Measurements from ENCODE around the gene FILIP1L. TPM values are rescaled to one million over a fixed set of nuclear protein-coding genes. Genes with fewer than 3 reads are reported as not detected.

The FILIP1L gene
- total RNA-seq, 1 experiment from 2014 or later: 4.3 TPM

DNA sequence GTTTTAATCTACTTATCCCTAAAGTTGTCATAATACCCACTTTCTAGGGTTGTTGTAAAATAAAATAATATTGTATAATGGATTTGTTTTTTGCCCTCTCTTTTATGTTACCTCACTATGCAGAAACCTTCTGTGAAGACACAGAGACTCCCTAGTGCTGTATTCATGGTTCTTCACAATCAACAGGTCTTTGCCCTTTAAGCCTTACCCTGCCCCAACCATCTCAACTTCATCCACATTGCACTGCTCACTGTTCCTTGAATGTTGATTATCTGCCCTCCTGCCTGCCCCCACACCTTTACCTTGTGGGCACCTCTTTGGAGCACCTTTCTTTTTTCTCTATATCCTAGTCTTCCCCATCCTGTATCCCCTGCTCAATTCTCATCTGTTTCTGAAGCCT is 275.5 kb downstream of the FILIP1L start:
- Histone ChIP-seq H3K4me3 (ENCODE audit: low read depth, low read length, poor library complexity, severe bottlenecking) (no peak overlapping the region), H3K4me1 (ENCODE audit: insufficient read depth, low read length, poor library complexity, severe bottlenecking) (peaks cover 11% of the 10 kb centered on the region), H3K27me3 (replicated peaks; ENCODE audit: insufficient read depth, low read depth, low read length, poor library complexity) (no peaks in the 10 kb centered on the region), H3K27ac (ENCODE audit: low read depth, low read length, poor library complexity, severe bottlenecking) (no peak overlapping the region), H3K36me3 (ENCODE audit: insufficient read depth, low read length, poor library complexity, severe bottlenecking) (no peaks in the 10 kb centered on the region), H3K9me3 (ENCODE audit: low read depth, low read length, poor library complexity, severe bottlenecking) (no peaks in the 10 kb centered on the region)
- POLR2A ChIA-PET (ENCODE audit: low non-redundant PET): no interaction called here
- CTCF ChIA-PET: no interaction called here
- DNase-seq (ENCODE audit: low spot score): no peak
- TF ChIP-seq, protein P1, sequence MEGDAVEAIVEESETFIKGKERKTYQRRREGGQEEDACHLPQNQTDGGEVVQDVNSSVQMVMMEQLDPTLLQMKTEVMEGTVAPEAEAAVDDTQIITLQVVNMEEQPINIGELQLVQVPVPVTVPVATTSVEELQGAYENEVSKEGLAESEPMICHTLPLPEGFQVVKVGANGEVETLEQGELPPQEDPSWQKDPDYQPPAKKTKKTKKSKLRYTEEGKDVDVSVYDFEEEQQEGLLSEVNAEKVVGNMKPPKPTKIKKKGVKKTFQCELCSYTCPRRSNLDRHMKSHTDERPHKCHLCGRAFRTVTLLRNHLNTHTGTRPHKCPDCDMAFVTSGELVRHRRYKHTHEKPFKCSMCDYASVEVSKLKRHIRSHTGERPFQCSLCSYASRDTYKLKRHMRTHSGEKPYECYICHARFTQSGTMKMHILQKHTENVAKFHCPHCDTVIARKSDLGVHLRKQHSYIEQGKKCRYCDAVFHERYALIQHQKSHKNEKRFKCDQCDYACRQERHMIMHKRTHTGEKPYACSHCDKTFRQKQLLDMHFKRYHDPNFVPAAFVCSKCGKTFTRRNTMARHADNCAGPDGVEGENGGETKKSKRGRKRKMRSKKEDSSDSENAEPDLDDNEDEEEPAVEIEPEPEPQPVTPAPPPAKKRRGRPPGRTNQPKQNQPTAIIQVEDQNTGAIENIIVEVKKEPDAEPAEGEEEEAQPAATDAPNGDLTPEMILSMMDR (conservative IDR thresholded peaks at IDR 0.05; ENCODE audit: low read depth, low read length): no peak
- no peak for TF ChIP-seq EZH2 (IDR thresholded peaks at IDR 0.05; ENCODE audit: borderline replicate concordance, low read depth, low read length, poor library complexity, severe bottlenecking)
- intact Hi-C loops (cut with micrococcal nuclease; ENCODE audit: unreplicated experiment): loop anchor here (10.0 kb wide), 1 partner anchor 626 kb away; no protein-coding TSS in a partner anchor
- BruUV-seq (replicated peaks): no TSS peak

DNA sequence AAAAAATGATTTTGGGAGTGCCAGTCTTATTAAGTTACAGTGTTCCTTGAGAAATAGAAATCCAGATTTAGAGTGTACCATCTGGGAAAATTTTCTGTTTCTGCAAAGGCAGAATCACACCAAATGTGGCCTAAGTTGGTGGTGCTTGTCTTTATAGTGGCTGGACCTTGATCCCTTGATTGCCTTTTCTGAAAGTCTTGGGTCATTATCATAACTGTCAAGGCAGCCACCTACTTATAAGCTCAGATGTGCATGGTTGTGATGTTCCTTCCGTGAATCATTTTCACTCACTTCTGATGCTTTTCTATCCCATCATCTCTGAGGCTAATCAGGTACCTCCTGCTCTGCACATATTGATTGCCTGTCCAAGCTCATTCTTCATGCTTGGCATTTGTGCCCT is 276.6 kb downstream of the FILIP1L start:
- Histone ChIP-seq H3K27me3 (replicated peaks; ENCODE audit: insufficient read depth, low read depth, low read length, poor library complexity) (no peaks in the 10 kb centered on the region), H3K4me3 (ENCODE audit: low read depth, low read length, poor library complexity, severe bottlenecking) (no peak overlapping the region), H3K4me1 (ENCODE audit: insufficient read depth, low read length, poor library complexity, severe bottlenecking) (peaks cover 15% of the 10 kb centered on the region), H3K9me3 (ENCODE audit: low read depth, low read length, poor library complexity, severe bottlenecking) (no peaks in the 10 kb centered on the region), H3K36me3 (ENCODE audit: insufficient read depth, low read length, poor library complexity, severe bottlenecking) (no peaks in the 10 kb centered on the region), H3K27ac (ENCODE audit: low read depth, low read length, poor library complexity, severe bottlenecking) (no peak overlapping the region)
- POLR2A ChIA-PET (ENCODE audit: low non-redundant PET): no interaction called here
- intact Hi-C loops (cut with micrococcal nuclease; ENCODE audit: unreplicated experiment): loop anchor here (10.0 kb wide), 1 partner anchor 627 kb away; no protein-coding TSS in a partner anchor
- DNase-seq (ENCODE audit: low spot score): no peak
- TF ChIP-seq, protein P1 (conservative IDR thresholded peaks at IDR 0.05; ENCODE audit: low read depth, low read length): no peak
- no peak for TF ChIP-seq EZH2 (IDR thresholded peaks at IDR 0.05; ENCODE audit: borderline replicate concordance, low read depth, low read length, poor library complexity, severe bottlenecking)
- no TSS peak for BruUV-seq (replicated peaks)
- CTCF ChIA-PET: no interaction called here

DNA sequence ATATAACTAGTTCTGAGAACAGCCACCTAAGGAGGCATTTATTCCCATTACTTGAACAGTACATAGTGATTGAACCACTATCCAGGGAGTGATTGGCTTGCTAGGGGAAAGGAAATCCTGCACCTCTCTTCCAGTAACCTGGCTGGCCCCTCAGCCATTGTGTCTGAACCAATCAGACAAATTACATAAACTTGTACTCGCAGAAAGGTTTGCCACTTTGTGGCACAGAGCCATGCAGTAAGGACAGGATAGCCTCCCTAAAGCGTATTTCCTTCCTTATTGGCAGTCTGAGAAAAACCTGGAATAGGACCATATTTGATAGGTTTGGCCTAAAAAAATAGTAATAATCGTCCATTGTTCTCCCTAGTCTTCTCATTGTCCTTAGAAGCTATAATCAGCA is 277.6 kb downstream of the FILIP1L start:
- POLR2A ChIA-PET (ENCODE audit: low non-redundant PET): no interaction called here
- BruUV-seq (replicated peaks): no TSS peak
- Histone ChIP-seq H3K9me3 (ENCODE audit: low read depth, low read length, poor library complexity, severe bottlenecking) (no peaks in the 10 kb centered on the region), H3K27ac (ENCODE audit: low read depth, low read length, poor library complexity, severe bottlenecking) (no peak overlapping the region), H3K4me3 (ENCODE audit: low read depth, low read length, poor library complexity, severe bottlenecking) (no peak overlapping the region), H3K36me3 (ENCODE audit: insufficient read depth, low read length, poor library complexity, severe bottlenecking) (no peaks in the 10 kb centered on the region), H3K27me3 (replicated peaks; ENCODE audit: insufficient read depth, low read depth, low read length, poor library complexity) (no peaks in the 10 kb centered on the region), H3K4me1 (ENCODE audit: insufficient read depth, low read length, poor library complexity, severe bottlenecking) (peaks cover 15% of the 10 kb centered on the region)
- intact Hi-C loops (cut with micrococcal nuclease; ENCODE audit: unreplicated experiment): loop anchor here (10.0 kb wide), 1 partner anchor 628 kb away; no protein-coding TSS in a partner anchor
- no peak for TF ChIP-seq EZH2 (IDR thresholded peaks at IDR 0.05; ENCODE audit: borderline replicate concordance, low read depth, low read length, poor library complexity, severe bottlenecking)
- DNase-seq (ENCODE audit: low spot score): no peak
- CTCF ChIA-PET: no interaction called here
